CD4-positive, alpha-beta T cell treated with Interleukin-4 for 1 hour (primary cell): Measurements from ENCODE around the gene CCDC127.
"Not testable (repeated sequence)": the region's sequence is repeated elsewhere in the genome, so short reads cannot be mapped to it uniquely, and the experiment has no call there.

ENCODE experiments used
- DNase-seq, 2 donors: peaks; one replicate each; pipeline ENCODE4 v3.0.0-alpha.2; 2020 to 2022

Gene CCDC127

GRCh38 chr5:171801-172331 is 46.1 kb downstream of the CCDC127 start:
- no peak for DNase-seq

GRCh38 chr5:170971-171800 is 46.8 kb downstream of the CCDC127 start:
- DNase-seq, result no peak

GRCh38 chr5:169728-170094 is 48.2 kb downstream of the CCDC127 start:
- DNase-seq, result no peak

- no peak for DNase-seq
Observed at GRCh38 chr5:169071-169727, 48.8 kb downstream of the CCDC127 start.

GRCh38 chr5:167982-168660 is 49.8 kb downstream of the CCDC127 start:
- no peak for DNase-seq

GRCh38 chr5:167511-167910 is 50.4 kb downstream of the CCDC127 start:
- no peak for DNase-seq

- DNase-seq, result no peak
Observed at GRCh38 chr5:166441-167372, 51.2 kb downstream of the CCDC127 start.

- not testable (repeated sequence) for DNase-seq
Observed at GRCh38 chr5:164783-165182, 53.2 kb downstream of the CCDC127 start.

GRCh38 chr5:164244-164643 is 53.7 kb downstream of the CCDC127 start:
- DNase-seq, result no peak

GRCh38 chr5:163841-164240 is 54.1 kb downstream of the CCDC127 start:
- DNase-seq, result no peak

- no peak for DNase-seq
Observed at GRCh38 chr5:163338-163620, 54.7 kb downstream of the CCDC127 start.

GRCh38 chr5:162565-163337 is 55.2 kb downstream of the CCDC127 start:
- DNase-seq, result no peak

GRCh38 chr5:162190-162564 is 55.8 kb downstream of the CCDC127 start:
- DNase-seq, result no peak

GRCh38 chr5:161803-162110 is 56.2 kb downstream of the CCDC127 start:
- no peak for DNase-seq

GRCh38 chr5:160921-161802 is 56.8 kb downstream of the CCDC127 start:
- DNase-seq, result no peak

GRCh38 chr5:160173-160510 is 57.8 kb downstream of the CCDC127 start:
- DNase-seq, result no peak

GRCh38 chr5:159448-160172 is 58.3 kb downstream of the CCDC127 start:
- no peak for DNase-seq

GRCh38 chr5:158807-159447 is 59.0 kb downstream of the CCDC127 start:
- DNase-seq, result no peak

GRCh38 chr5:157801-158200 is 60.2 kb downstream of the CCDC127 start:
- no peak for DNase-seq

- no peak for DNase-seq
Observed at GRCh38 chr5:157126-157715, 60.7 kb downstream of the CCDC127 start.
